K562 (cell line): ENCODE measurements around the gene SRSF6. TPM values are rescaled to one million over a fixed set of nuclear protein-coding genes. Genes with fewer than 3 reads are reported as not detected.

Experiments
- ARID1B ChIP-seq: fragments of 450-650 bp; IDR thresholded peaks from 2 replicates; pipeline ENCODE4 v1.6.1; 2016; ENCODE audit warnings: antibody characterized with exemption, mild to moderate bottlenecking, inconsistent platforms
- ARID2 ChIP-seq: fragments of 450-650 bp; IDR thresholded peaks from 2 replicates; pipeline ENCODE4 v1.6.1; 2017; ENCODE audit warnings: antibody characterized with exemption, mild to moderate bottlenecking
- CREB1 ChIP-seq, 2 experiments: sonication (generic) in 1 of 2; formaldehyde crosslinking in 1 of 2; IDR thresholded peaks; 2 replicates each; pipeline versions ENCODE4 v1.6.1 to v1.8.0; 2012 to 2022; ENCODE audit warnings: inconsistent platforms in 1 of 2, mild to moderate bottlenecking in 1 of 2, missing genetic modification reagents in 1 of 2, moderate library complexity in 1 of 2
- ESRRA ChIP-seq: fragments of 450-650 bp; IDR thresholded peaks from 2 replicates; pipeline ENCODE4 v1.6.1; 2014; ENCODE audit warnings: low read depth, mild to moderate bottlenecking, moderate library complexity, borderline replicate concordance
- ETV6 ChIP-seq, 3 experiments: fragments of 150-350 bp in 1 of 3; sonication (generic) in 1 of 3; formaldehyde crosslinking in 1 of 3; IDR thresholded peaks; 2 replicates each; pipeline versions ENCODE4 v1.6.1 to v1.8.0; 2014 to 2022; ENCODE audit warnings: borderline replicate concordance in 2 of 3, low read depth in 2 of 3, antibody characterized with exemption in 1 of 3, low read length in 1 of 3, mild to moderate bottlenecking in 1 of 3, missing genetic modification reagents in 1 of 3
- FOS ChIP-seq: IDR thresholded peaks from 3 replicates; pipeline ENCODE4 v1.6.1; 2011; ENCODE audit not compliant: insufficient read length; ENCODE audit errors: extremely low read depth
- FOXJ2 ChIP-seq: fragments of 200-800 bp; sonication (Bioruptor generic); IDR thresholded peaks from 2 replicates; pipeline ENCODE4 v1.6.1; 2016; ENCODE audit warnings: missing genetic modification characterization, missing compliant biosample characterization
- FOXM1 ChIP-seq, 2 experiments: fragments of 450-650 bp in 1 of 2; sonication (generic) in 1 of 2; formaldehyde crosslinking in 1 of 2; IDR thresholded peaks; 2 replicates each; pipeline versions ENCODE4 v1.6.1 to v1.9.0; 2017 to 2022; ENCODE audit warnings: low read depth in 2 of 2, mild to moderate bottlenecking in 2 of 2, missing genetic modification reagents in 1 of 2, moderate library complexity in 1 of 2
- FUS ChIP-seq: fragments of 200-400 bp; formaldehyde crosslinking; optimal IDR thresholded peaks from 2 replicates; pipeline ENCODE3; 2017; ENCODE audit warnings: low read depth, low read length
- NFATC3 ChIP-seq: fragments of 450-650 bp; IDR thresholded peaks from 2 replicates; pipeline ENCODE4 v1.6.1; 2017; ENCODE audit warnings: mild to moderate bottlenecking
- PHF8 ChIP-seq: fragments of 200-600 bp; sonication (generic); IDR thresholded peaks from 2 replicates; pipeline ENCODE4 v1.6.1; 2012; ENCODE audit warnings: mixed run types, mild to moderate bottlenecking, inconsistent platforms, low read length, moderate library complexity, borderline replicate concordance
- RB1 ChIP-seq: fragments of 450-650 bp; IDR thresholded peaks from 2 replicates; pipeline ENCODE4 v1.6.1; 2017; ENCODE audit warnings: low read depth, mild to moderate bottlenecking
- RBBP5 ChIP-seq: fragments of 200-600 bp; sonication (generic); IDR thresholded peaks from 2 replicates; pipeline ENCODE4 v1.6.1; 2012; ENCODE audit warnings: borderline replicate concordance, mild to moderate bottlenecking, low read length, control low read depth, inconsistent platforms; ENCODE audit not compliant: insufficient read depth, poor library complexity, severe bottlenecking
- RBM39 ChIP-seq: fragments of 200-400 bp; formaldehyde crosslinking; optimal IDR thresholded peaks from 2 replicates; pipeline ENCODE3; 2018; ENCODE audit warnings: low read depth, low read length
- RUNX1 ChIP-seq: sonication (generic); IDR thresholded peaks from 2 replicates; pipeline ENCODE4 v1.6.1; 2016; ENCODE audit warnings: antibody characterized with exemption, low read depth
- SAFB2 ChIP-seq: fragments of 200-400 bp; formaldehyde crosslinking; IDR thresholded peaks from 2 replicates; pipeline ENCODE4 v1.6.1; 2018; ENCODE audit warnings: borderline replicate concordance, low read length, low read depth, moderate library complexity; ENCODE audit not compliant: severe bottlenecking
- SMARCE1 ChIP-seq: fragments of 450-650 bp; IDR thresholded peaks from 2 replicates; pipeline ENCODE4 v1.7.1; 2016; ENCODE audit warnings: mild to moderate bottlenecking
- SMC3 ChIP-seq: conservative IDR thresholded peaks from 2 replicates; pipeline ENCODE4 v1.6.1; 2011; ENCODE audit warnings: low read depth, low read length, improper control_type of control experiment; ENCODE audit not compliant: insufficient read depth
- SRSF3 ChIP-seq: fragments of 200-400 bp; formaldehyde crosslinking; IDR thresholded peaks from 2 replicates; pipeline ENCODE4 v1.6.1; 2016; ENCODE audit warnings: mild to moderate bottlenecking, low read length, moderate library complexity; ENCODE audit not compliant: insufficient read depth
- SUPT5H ChIP-seq: fragments of 450-650 bp; IDR thresholded peaks from 2 replicates; pipeline ENCODE4 v1.6.1; 2016
- U2AF1 ChIP-seq: fragments of 200-400 bp; formaldehyde crosslinking; optimal IDR thresholded peaks from 2 replicates; pipeline ENCODE3; 2017; ENCODE audit warnings: mild to moderate bottlenecking, low read depth, low read length, moderate library complexity
- ZBED1 ChIP-seq: IDR thresholded peaks from 2 replicates; pipeline ENCODE4 v1.6.1; 2014
- ZKSCAN1 ChIP-seq: fragments of 150-350 bp; IDR thresholded peaks from 2 replicates; pipeline ENCODE4 v1.6.1; 2016; ENCODE audit warnings: low read depth, low read length
- ZNF274 ChIP-seq: IDR thresholded peaks from 2 replicates; pipeline ENCODE4 v1.6.1; 2011; ENCODE audit warnings: low read depth, mild to moderate bottlenecking, low read length, moderate library complexity, borderline replicate concordance
- ZNF324 ChIP-seq: fragments of 250-450 bp; sonication (Bioruptor Pico); IDR thresholded peaks from 2 replicates; pipeline ENCODE4 v1.4.0; 2020; ENCODE audit warnings: mild to moderate bottlenecking
- polyA plus RNA-seq, 8 experiments: library from polyadenylated mRNA; depleted of rRNA in 4 of 8; stranded (reverse) in 5 of 8; unstranded in 3 of 8; fragments of >200 nt; fragmentation: Nextera tagmentation in 2 of 8; fragmentation: Illumina TruSeq in 1 of 8; extraction: Ambion mirVana in 2 of 8; extraction: Trizol in 1 of 8; gene quantifications; 2 replicates each; pipeline versions ENCODE4 v1.2.1 to v1.2.3, GENCODE V29; 2011 to 2014; ENCODE audit warnings: inconsistent platforms in 1 of 8, missing spikeins in 1 of 8
- total RNA-seq, 7 experiments: library from RNA; depleted of rRNA in 6 of 7; stranded (reverse); fragments of >200 nt in 6 of 7; fragmentation: Illumina TruSeq in 2 of 7; extraction: Trizol in 2 of 7; gene quantifications; 2 replicates each; pipeline versions ENCODE4 v1.2.1 to v1.2.3, GENCODE V29; 2011 to 2021; ENCODE audit warnings: low replicate concordance in 1 of 7
- TF ChIP-seq, protein P1 (sequence below): fragments of 250-450 bp; sonication (Bioruptor Pico); IDR thresholded peaks from 2 replicates; pipeline ENCODE4 v1.4.0; 2020; ENCODE audit warnings: mild to moderate bottlenecking, moderate library complexity
- TF ChIP-seq, protein P2 (sequence below), 2 experiments: fragments of 200-800 bp in 1 of 2; sonication (Bioruptor generic) in 1 of 2; sonication (generic) in 1 of 2; formaldehyde crosslinking in 1 of 2; IDR thresholded peaks in 1 of 2; conservative IDR thresholded peaks in 1 of 2; 2 replicates each; pipeline versions ENCODE4 v1.5.0 to v1.6.1; 2016 to 2020; ENCODE audit warnings: missing compliant biosample characterization in 1 of 2, missing genetic modification characterization in 1 of 2, missing genetic modification reagents in 1 of 2

SRSF6 gene
- total and polyA plus RNA-seq, 9 of the 15 experiments (the other 6 are each of a cell fraction or from before 2014, with no cell fraction given): 52.4 to 165 (median 117) TPM

DNA sequence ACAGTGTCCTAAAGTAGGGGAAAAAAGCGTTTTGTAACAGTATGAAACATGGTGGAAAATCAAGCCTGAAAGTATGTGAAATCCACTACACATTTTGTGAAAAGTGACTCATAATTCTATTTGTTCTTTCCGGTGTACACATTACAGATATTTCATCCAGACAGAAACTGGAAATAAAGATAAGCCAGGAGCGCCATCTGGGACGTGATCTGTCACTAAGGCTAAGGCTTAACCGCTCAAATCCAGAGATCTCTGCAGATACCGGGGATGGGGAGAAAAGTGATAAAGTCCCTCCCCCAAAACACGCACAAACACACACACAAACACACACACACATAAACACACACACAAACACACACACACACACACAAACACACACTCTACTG lies 26.6 kb upstream of the SRSF6 start (continued):
- TF ChIP-seq FOXJ2: 0 out of 2 replicates have a peak, but pooled peaks have one; percentile 20
- no peak for TF ChIP-seq SAFB2
- TF ChIP-seq FUS: no peak
- TF ChIP-seq, protein P1, sequence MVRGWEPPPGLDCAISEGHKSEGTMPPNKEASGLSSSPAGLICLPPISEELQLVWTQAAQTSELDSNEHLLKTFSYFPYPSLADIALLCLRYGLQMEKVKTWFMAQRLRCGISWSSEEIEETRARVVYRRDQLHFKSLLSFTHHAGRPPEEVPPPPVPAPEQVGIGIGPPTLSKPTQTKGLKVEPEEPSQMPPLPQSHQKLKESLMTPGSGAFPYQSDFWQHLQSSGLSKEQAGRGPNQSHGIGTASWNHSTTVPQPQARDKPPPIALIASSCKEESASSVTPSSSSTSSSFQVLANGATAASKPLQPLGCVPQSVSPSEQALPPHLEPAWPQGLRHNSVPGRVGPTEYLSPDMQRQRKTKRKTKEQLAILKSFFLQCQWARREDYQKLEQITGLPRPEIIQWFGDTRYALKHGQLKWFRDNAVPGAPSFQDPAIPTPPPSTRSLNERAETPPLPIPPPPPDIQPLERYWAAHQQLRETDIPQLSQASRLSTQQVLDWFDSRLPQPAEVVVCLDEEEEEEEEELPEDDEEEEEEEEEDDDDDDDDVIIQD (CRISPR knock-in tag): no peak
- TF ChIP-seq ZNF274: no peak
- TF ChIP-seq SUPT5H: no peak
- TF ChIP-seq CREB1 (IDR thresholded peaks at IDR 0.05): no peak
- no peak for TF ChIP-seq CREB1 (CRISPR knock-in tag; IDR thresholded peaks at IDR 0.05)
- no peak for TF ChIP-seq SRSF3
- TF ChIP-seq, protein P2, sequence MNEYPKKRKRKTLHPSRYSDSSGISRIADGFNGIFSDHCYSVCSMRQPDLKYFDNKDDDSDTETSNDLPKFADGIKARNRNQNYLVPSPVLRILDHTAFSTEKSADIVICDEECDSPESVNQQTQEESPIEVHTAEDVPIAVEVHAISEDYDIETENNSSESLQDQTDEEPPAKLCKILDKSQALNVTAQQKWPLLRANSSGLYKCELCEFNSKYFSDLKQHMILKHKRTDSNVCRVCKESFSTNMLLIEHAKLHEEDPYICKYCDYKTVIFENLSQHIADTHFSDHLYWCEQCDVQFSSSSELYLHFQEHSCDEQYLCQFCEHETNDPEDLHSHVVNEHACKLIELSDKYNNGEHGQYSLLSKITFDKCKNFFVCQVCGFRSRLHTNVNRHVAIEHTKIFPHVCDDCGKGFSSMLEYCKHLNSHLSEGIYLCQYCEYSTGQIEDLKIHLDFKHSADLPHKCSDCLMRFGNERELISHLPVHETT (CRISPR knock-in tag; conservative IDR thresholded peaks at IDR 0.05 in 1 of 2, IDR thresholded peaks at IDR 0.05 in 1 of 2): no peak
- TF ChIP-seq SMC3: no peak
- no peak for TF ChIP-seq RBBP5
- TF ChIP-seq RBM39: no peak
- no peak for TF ChIP-seq NFATC3
- no peak for TF ChIP-seq ARID2
- TF ChIP-seq ZBED1: no peak
- no peak for TF ChIP-seq PHF8
- no peak for TF ChIP-seq RUNX1
- no peak for TF ChIP-seq RB1
- no peak for TF ChIP-seq ZKSCAN1
- TF ChIP-seq SMARCE1: peak; percentile 74
- TF ChIP-seq ARID1B: peak; percentile 89
- TF ChIP-seq FOS: no peak
- TF ChIP-seq ESRRA: no peak
- TF ChIP-seq ETV6 (IDR thresholded peaks at IDR 0.05; ENCODE audit: borderline replicate concordance in 1 of 2, low read depth in 2 of 2, low read length in 1 of 2): no peak
- TF ChIP-seq ETV6 (CRISPR knock-in tag; IDR thresholded peaks at IDR 0.05; ENCODE audit: borderline replicate concordance): no peak
- TF ChIP-seq U2AF1: no peak
- TF ChIP-seq ZNF324: no peak
- peak; percentile 58; the same call in 1 of the 2 replicates for TF ChIP-seq FOXM1 (IDR thresholded peaks at IDR 0.05; ENCODE audit: low read depth)
- no peak for TF ChIP-seq FOXM1 (CRISPR knock-in tag; IDR thresholded peaks at IDR 0.05; ENCODE audit: low read depth)
